LHCN-M2 (cell line): Measurements from ENCODE around the gene SYNE2. TPM values are rescaled to one million over a fixed set of nuclear protein-coding genes. Genes with fewer than 3 reads are reported as not detected.

Experiments
- DNase-seq: peaks from one replicate; pipeline ENCODE4 v3.0.0-alpha.2; 2012; ENCODE audit warnings: low read depth
- total RNA-seq: library from RNA; depleted of rRNA; stranded (reverse); fragments of >200 nt; gene quantifications from 2 replicates; pipeline ENCODE4 v1.2.3, GENCODE V29; 2014

SYNE2 gene
- total RNA-seq, 1 experiment from 2014 or later = 14.8 TPM

GRCh38 chr14:64069634-64070359 lies 217.0 kb downstream of the SYNE2 start:
- no peak for DNase-seq

- DNase-seq = peak; percentile 83
Observed at GRCh38 chr14:64074961-64075612, 222.3 kb downstream of the SYNE2 start.

- DNase-seq = no peak
Observed at GRCh38 chr14:64075613-64076005, 222.8 kb downstream of the SYNE2 start.

- DNase-seq = no peak
Observed at GRCh38 chr14:64080452-64080851, 227.6 kb downstream of the SYNE2 start.

- DNase-seq = no peak
Observed at GRCh38 chr14:64081174-64081746, 228.5 kb downstream of the SYNE2 start.

GRCh38 chr14:64082837-64083236 lies 230.0 kb downstream of the SYNE2 start:
- peak; percentile 92 for DNase-seq

GRCh38 chr14:64088647-64088964 lies 235.8 kb downstream of the SYNE2 start:
- no peak for DNase-seq

GRCh38 chr14:64089920-64090319 lies 237.1 kb downstream of the SYNE2 start:
- peak; percentile 65 for DNase-seq

GRCh38 chr14:64091217-64091616 lies 238.4 kb downstream of the SYNE2 start:
- DNase-seq = no peak

- no peak for DNase-seq
Observed at GRCh38 chr14:64092338-64092737, 239.5 kb downstream of the SYNE2 start.

GRCh38 chr14:64092940-64093339 lies 240.1 kb downstream of the SYNE2 start:
- no peak for DNase-seq

- peak; percentile 51 for DNase-seq
Observed at GRCh38 chr14:64095620-64096019, 242.8 kb downstream of the SYNE2 start.

- DNase-seq = no peak
Observed at GRCh38 chr14:64098120-64098519, 245.3 kb downstream of the SYNE2 start.

- no peak for DNase-seq
Observed at GRCh38 chr14:64107438-64107837, 254.6 kb downstream of the SYNE2 start.

- DNase-seq = peak; percentile 32
Observed at GRCh38 chr14:64109819-64110554, 257.2 kb downstream of the SYNE2 start.

- peak; percentile 41 for DNase-seq
Observed at GRCh38 chr14:64110802-64111201, 258.0 kb downstream of the SYNE2 start.

- peak; percentile 47 for DNase-seq
Observed at GRCh38 chr14:64112867-64113678, 260.3 kb downstream of the SYNE2 start.

GRCh38 chr14:64114166-64114565 lies 261.4 kb downstream of the SYNE2 start:
- DNase-seq = peak; percentile 51

- no peak for DNase-seq
Observed at GRCh38 chr14:64114796-64115195, 262.0 kb downstream of the SYNE2 start.

- no peak for DNase-seq
Observed at GRCh38 chr14:64115401-64115800, 262.6 kb downstream of the SYNE2 start.

- peak; percentile 94 for DNase-seq
Observed at GRCh38 chr14:64117671-64118402, 265.0 kb downstream of the SYNE2 start.
